Measurements from ENCODE around the gene FAM162A. TPM values are rescaled to one million over a fixed set of nuclear protein-coding genes. Genes with fewer than 3 reads are reported as not detected.

The FAM162A gene
- total RNA-seq, 4 donors from 2014 or later = 48.0 to 74.5 (median 61.1) TPM

DNA sequence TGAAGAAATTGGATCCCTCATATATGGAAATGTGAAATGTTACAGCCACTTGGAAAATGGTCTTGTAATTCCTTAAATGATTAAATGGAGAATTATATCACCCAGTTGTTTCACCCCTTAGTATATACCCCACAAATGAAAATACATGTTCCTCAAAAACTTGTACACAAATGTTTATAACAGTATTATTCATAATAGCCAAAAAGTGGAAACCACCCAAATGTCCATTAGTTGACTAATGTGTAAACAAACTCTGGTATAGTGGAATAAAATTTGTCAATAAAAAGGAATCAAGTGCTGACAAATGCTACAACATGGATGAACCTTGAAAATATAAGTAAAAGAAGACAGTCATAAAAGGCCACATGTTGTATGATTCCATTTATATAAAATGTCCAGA, 12.5 kb downstream of the FAM162A start:
- Histone ChIP-seq H3K9me3 (no peaks in the 10 kb centered on the region), H3K4me1 (peaks cover 0 to 22% (median 3%) of the 10 kb centered on the region in 3 donors), H3K4me3 (no peak overlapping the region), H3K27ac (no peak overlapping the region), H3K27me3 (no peaks in the 10 kb centered on the region), H3K36me3 (peaks cover 0 to 29% (median 0%) of the 10 kb centered on the region in 3 donors)
- intact Hi-C loops (cut with DNase I) = loop anchor here (10.0 kb wide), 1 partner anchor 288 kb away; the partner anchor contains the start of gene PARP14
- TF ChIP-seq POLR2A (IDR thresholded peaks at IDR 0.05) = no peak
- TF ChIP-seq, protein P1, sequence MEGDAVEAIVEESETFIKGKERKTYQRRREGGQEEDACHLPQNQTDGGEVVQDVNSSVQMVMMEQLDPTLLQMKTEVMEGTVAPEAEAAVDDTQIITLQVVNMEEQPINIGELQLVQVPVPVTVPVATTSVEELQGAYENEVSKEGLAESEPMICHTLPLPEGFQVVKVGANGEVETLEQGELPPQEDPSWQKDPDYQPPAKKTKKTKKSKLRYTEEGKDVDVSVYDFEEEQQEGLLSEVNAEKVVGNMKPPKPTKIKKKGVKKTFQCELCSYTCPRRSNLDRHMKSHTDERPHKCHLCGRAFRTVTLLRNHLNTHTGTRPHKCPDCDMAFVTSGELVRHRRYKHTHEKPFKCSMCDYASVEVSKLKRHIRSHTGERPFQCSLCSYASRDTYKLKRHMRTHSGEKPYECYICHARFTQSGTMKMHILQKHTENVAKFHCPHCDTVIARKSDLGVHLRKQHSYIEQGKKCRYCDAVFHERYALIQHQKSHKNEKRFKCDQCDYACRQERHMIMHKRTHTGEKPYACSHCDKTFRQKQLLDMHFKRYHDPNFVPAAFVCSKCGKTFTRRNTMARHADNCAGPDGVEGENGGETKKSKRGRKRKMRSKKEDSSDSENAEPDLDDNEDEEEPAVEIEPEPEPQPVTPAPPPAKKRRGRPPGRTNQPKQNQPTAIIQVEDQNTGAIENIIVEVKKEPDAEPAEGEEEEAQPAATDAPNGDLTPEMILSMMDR (IDR thresholded peaks at IDR 0.05) = no peak
- no peak for DNase-seq

DNA sequence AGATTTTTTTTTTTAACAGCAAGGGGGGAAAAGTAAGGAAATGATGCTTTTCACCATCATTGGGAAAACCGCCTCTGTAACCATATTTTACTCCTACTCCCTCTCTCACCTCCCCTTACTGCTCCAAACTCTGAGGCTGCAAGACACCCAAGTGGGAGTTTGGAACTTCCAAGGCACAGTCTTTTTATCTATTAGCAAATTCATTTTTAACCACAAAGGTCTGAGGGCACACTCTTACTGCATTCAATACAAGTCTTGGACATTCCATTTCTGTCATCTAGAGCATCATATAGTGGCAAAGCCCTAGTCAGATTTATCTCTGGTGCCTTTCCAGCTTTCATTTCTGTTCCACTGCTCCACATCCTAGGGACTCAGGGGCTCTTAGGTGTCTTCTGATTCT, 13.2 kb downstream of the FAM162A start:
- TF ChIP-seq, protein P1 (IDR thresholded peaks at IDR 0.05) = no peak
- TF ChIP-seq POLR2A (IDR thresholded peaks at IDR 0.05) = no peak
- Histone ChIP-seq H3K4me3 (no peak overlapping the region), H3K27ac (no peak overlapping the region), H3K36me3 (peaks cover 0 to 29% (median 0%) of the 10 kb centered on the region in 3 donors), H3K27me3 (no peaks in the 10 kb centered on the region), H3K4me1 (peaks cover 0 to 16% (median 3%) of the 10 kb centered on the region in 3 donors), H3K9me3 (no peaks in the 10 kb centered on the region)
- DNase-seq = no peak
- 96 to 100% methylated on average over 1 of the region's 1 CpG for WGBS, 2 donors
- intact Hi-C loops (cut with DNase I) = loop anchor here (10.0 kb wide), 1 partner anchor 288 kb away; the partner anchor contains the start of gene PARP14

DNA sequence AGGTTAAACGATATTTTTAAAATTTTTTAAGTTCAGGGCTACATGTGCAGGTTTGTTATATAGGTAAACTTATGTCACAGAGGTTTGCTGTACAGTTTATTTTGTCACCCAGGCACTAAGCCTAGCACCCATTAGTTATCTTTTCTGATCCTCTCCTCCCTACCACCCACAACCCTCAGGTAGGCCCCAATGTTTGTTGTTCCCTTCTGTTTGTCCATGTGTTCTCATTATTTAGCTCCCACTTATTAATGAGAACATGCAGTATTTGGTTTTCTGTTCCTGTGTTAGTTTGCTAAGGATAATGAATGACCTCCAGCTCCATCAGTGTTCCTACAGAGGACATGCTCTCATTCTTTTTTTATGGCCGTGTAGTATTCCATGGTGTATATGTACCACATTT, 14.9 kb downstream of the FAM162A start:
- intact Hi-C loops (cut with DNase I) = loop anchor here (10.0 kb wide), 1 partner anchor 286 kb away; the partner anchor contains the start of gene PARP14

DNA sequence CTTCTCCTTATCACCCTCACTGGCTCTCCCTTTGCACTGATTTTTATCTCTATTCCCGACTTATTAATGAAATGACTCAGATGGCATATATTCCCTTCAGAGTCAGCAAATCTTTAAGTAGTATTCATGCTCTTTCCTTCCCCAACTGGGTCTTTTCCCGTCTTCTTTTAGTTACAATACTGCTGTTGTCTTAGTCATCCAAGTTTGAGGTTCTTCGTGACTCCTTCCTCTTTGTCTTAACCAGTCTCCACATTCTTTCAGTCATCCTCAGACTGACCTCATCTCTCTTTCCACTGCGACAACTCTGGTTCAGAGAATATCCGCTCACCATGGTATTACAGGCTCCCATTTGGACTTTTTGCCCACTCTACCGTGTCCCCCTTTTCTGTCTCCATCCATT, 19.5 kb downstream of the FAM162A start:
- TF ChIP-seq POLR2A (IDR thresholded peaks at IDR 0.05) = no peak
- TF ChIP-seq, protein P1 (IDR thresholded peaks at IDR 0.05) = no peak
- intact Hi-C loops (cut with DNase I) = no loop called here
- Histone ChIP-seq H3K27ac (no peak overlapping the region), H3K27me3 (no peaks in the 10 kb centered on the region), H3K36me3 (peaks cover 0 to 74% (median 16%) of the 10 kb centered on the region in 3 donors), H3K4me3 (no peak overlapping the region), H3K9me3 (no peaks in the 10 kb centered on the region), H3K4me1 (no peaks in the 10 kb centered on the region)
- WGBS, 2 donors = 77 to 84% methylated on average over 6 of the region's 6 CpGs
- no peak for DNase-seq

More for the DNA sequence above, 14.9 kb downstream of the FAM162A start:
- TF ChIP-seq POLR2A (IDR thresholded peaks at IDR 0.05) = no peak
- TF ChIP-seq, protein P1 (IDR thresholded peaks at IDR 0.05) = no peak
- no peak for DNase-seq
- no peak overlapping the region for H3K27ac ChIP-seq
- no peaks in the 10 kb centered on the region for H3K27me3 ChIP-seq
- 96 to 97% methylated on average over 2 of the region's 2 CpGs for WGBS, 2 donors
- H3K4me1 ChIP-seq = peaks cover 0 to 3% (median 0%) of the 10 kb centered on the region in 3 donors
- peaks cover 0 to 34% (median 0%) of the 10 kb centered on the region in 3 donors for H3K36me3 ChIP-seq
- no peak overlapping the region for H3K4me3 ChIP-seq
- no peaks in the 10 kb centered on the region for H3K9me3 ChIP-seq

DNA sequence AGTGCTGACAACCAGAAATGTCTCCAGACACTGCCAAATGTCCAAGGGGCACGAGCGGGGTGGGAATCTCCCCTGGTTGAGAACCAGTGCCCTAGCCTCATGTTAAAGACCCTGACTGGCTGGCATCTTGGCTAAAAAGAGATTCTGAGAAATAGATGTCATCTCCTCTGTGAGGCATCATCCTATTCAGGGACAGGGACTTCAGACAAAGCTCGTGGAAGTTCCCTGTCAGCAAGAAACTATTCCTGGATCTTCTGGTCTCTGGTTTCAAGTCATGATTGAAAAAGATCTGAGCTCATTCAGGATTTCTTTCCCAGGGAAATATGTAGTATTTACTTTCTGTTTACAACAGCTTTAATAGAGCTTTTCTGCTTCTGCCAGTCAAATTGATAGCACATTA, 21.0 kb downstream of the FAM162A start:
- no peaks in the 10 kb centered on the region for H3K27me3 ChIP-seq
- no peak overlapping the region for H3K27ac ChIP-seq
- H3K36me3 ChIP-seq = peaks cover 0 to 77% (median 19%) of the 10 kb centered on the region in 3 donors
- intact Hi-C loops (cut with DNase I) = no loop called here
- peaks cover 0 to 3% (median 0%) of the 10 kb centered on the region in 3 donors for H3K4me1 ChIP-seq
- H3K4me3 ChIP-seq = no peak overlapping the region
- no peak for DNase-seq
- WGBS, 2 donors = 64 to 88% methylated on average over 1 to 3 of the region's 3 CpGs
- TF ChIP-seq, protein P1 (IDR thresholded peaks at IDR 0.05) = no peak
- TF ChIP-seq POLR2A (IDR thresholded peaks at IDR 0.05) = no peak
- no peaks in the 10 kb centered on the region for H3K9me3 ChIP-seq

All from esophagus squamous epithelium (tissue), 5 donors.